Common myeloid progenitor, CD34-positive (primary cell): Measurements from ENCODE around the gene NDUFA3.

Experiments
- CTCF ChIA-PET: fragments of 350-600 bp; sonication (Branson Sonifier 250); formaldehyde crosslinking; loops from one replicate; lab custom pipeline; 2021; ENCODE audit warnings: antibody characterized with exemption; lab: Charles Lee
- POLR2A ChIA-PET: fragments of 350-600 bp; sonication (Branson Sonifier 250); formaldehyde crosslinking; loops from one replicate; lab custom pipeline; 2021; ENCODE audit warnings: antibody characterized with exemption; lab: Charles Lee
- DNase-seq, 3 donors: peaks; one replicate each; pipeline versions ENCODE4 v3.0.0 to v3.0.0-alpha.2; 2013
- H3K27ac ChIP-seq, 2 experiments: 1 replicate in 1 of 2; 2 replicates in 1 of 2; pipeline ENCODE4 v1.7.0; 2013; ENCODE audit warnings: inconsistent platforms in 2 of 2, low read length in 2 of 2, mild to moderate bottlenecking in 2 of 2, low read depth in 1 of 2, moderate library complexity in 1 of 2; ENCODE audit not compliant: severe bottlenecking in 2 of 2, insufficient read depth in 1 of 2, poor library complexity in 1 of 2
- H3K27me3 ChIP-seq, 5 experiments: replicated peaks in 2 of 5; 1 replicate in 3 of 5; 2 replicates in 2 of 5; pipeline versions ENCODE4 v1.6.1 to v1.7.0; 2013; ENCODE audit warnings: low read length in 4 of 5, mild to moderate bottlenecking in 2 of 5, moderate library complexity in 2 of 5, inconsistent platforms in 1 of 5; ENCODE audit not compliant: insufficient read depth in 5 of 5, control insufficient read depth in 4 of 5
- H3K36me3 ChIP-seq, 4 experiments: 1 replicate in 2 of 4; 2 replicates in 2 of 4; pipeline versions ENCODE4 v1.6.1 to v1.7.0; 2013; ENCODE audit warnings: low read length in 3 of 4, control low read depth in 1 of 4, mild to moderate bottlenecking in 1 of 4; ENCODE audit not compliant: control insufficient read depth in 4 of 4, insufficient read depth in 4 of 4
- H3K4me1 ChIP-seq, 4 experiments: 1 replicate in 3 of 4; 2 replicates in 1 of 4; pipeline versions ENCODE4 v1.6.1 to v1.7.1; 2013; ENCODE audit warnings: low read length in 3 of 4, mild to moderate bottlenecking in 3 of 4, control low read depth in 1 of 4, inconsistent platforms in 1 of 4, moderate library complexity in 1 of 4; ENCODE audit not compliant: control insufficient read depth in 4 of 4, insufficient read depth in 4 of 4; ENCODE audit errors: control extremely low read depth in 1 of 4
- H3K4me3 ChIP-seq, 7 experiments: 1 replicate in 4 of 7; 2 replicates in 3 of 7; pipeline versions ENCODE4 v1.5.1 to v1.7.0; 2013; ENCODE audit warnings: mild to moderate bottlenecking in 7 of 7, low read length in 6 of 7, moderate library complexity in 6 of 7, inconsistent platforms in 2 of 7, low read depth in 2 of 7, control low read depth in 1 of 7; ENCODE audit not compliant: insufficient read depth in 4 of 7, control insufficient read depth in 1 of 7; ENCODE audit errors: extremely low read depth in 1 of 7
- H3K9me3 ChIP-seq, 5 experiments: 1 replicate in 4 of 5; 2 replicates in 1 of 5; pipeline versions ENCODE4 v1.6.1 to v1.7.1; 2013; ENCODE audit warnings: low read length in 4 of 5, mild to moderate bottlenecking in 2 of 5, inconsistent platforms in 1 of 5, low read depth in 1 of 5, moderate library complexity in 1 of 5; ENCODE audit not compliant: control insufficient read depth in 4 of 5, insufficient read depth in 2 of 5; ENCODE audit errors: control extremely low read depth in 1 of 5
- WGBS: methylation state at CpG from one replicate; pipeline ENCODE4 v1.1.5; 2013; ENCODE audit not compliant: insufficient coverage; 5-methylcytosine and 5-hydroxymethylcytosine counted together

NDUFA3 gene

GRCh38 chr19:54137699-54138488 lies 35.2 kb downstream of the NDUFA3 start, which contains the start of gene CNOT3:
TSS of gene CNOT3 (plus strand) at chr19:54137762. CDS start at chr19:54142979, 5,217 bp downstream.
- peak within 1 kb of the TSS; percentile 64 to 84 (median 78) for H3K4me3 ChIP-seq
- ChIA-PET POLR2A (interaction anchor here (0.6 to 2.8 kb wide), 9 partner anchors 12 to 513 kb away, joined by 3 to 11 read pairs (median 3); partner anchors contain the start of genes LENG1, MBOAT7, PRPF31 and RPS9), CTCF (interaction anchor here (1.0 to 1.2 kb wide), 2 partner anchors 19 to 22 kb away, joined by 3 read pairs; partner anchors contain the start of gene LENG1)
- H3K27ac ChIP-seq: peak within 1 kb of the TSS; percentile 92 to 97
- peaks cover 0 to 3% (median 0%) of the 10 kb centered on the region in 5 experiments for H3K9me3 ChIP-seq
- H3K27me3 ChIP-seq: no peaks in the 10 kb centered on the region
- peak; percentile 20 to 49 (median 24) for DNase-seq
- WGBS: 0% methylated on average over 60 of the region's 103 CpGs
- peaks cover 6 to 40% (median 26%) of the 10 kb centered on the region in 4 experiments for H3K4me1 ChIP-seq
- H3K36me3 ChIP-seq: peaks cover 2 to 36% (median 12%) of the 10 kb centered on the region in 4 experiments

- ChIA-PET POLR2A (interaction anchor here (0.5 to 2.8 kb wide), 2 partner anchors 21 to 91 kb away, joined by 3 to 9 read pairs; partner anchors contain the start of gene LENG1), CTCF (interaction anchor here (1.0 to 1.2 kb wide), 2 partner anchors 19 to 21 kb away, joined by 3 read pairs; partner anchors contain the start of gene LENG1)
- peaks cover 6 to 44% (median 19%) of the 10 kb centered on the region in 4 experiments for H3K36me3 ChIP-seq
- peaks cover 6 to 40% (median 26%) of the 10 kb centered on the region in 4 experiments for H3K4me1 ChIP-seq
- peaks cover 0 to under 1% (median 0%) of the 10 kb centered on the region in 5 experiments for H3K9me3 ChIP-seq
- peak in 1 of 3 donors; percentile 16 for DNase-seq
- H3K27ac ChIP-seq: peak overlapping the region in 1 of 2 experiments; percentile 11
- no peaks in the 10 kb centered on the region for H3K27me3 ChIP-seq
- peak overlapping the region in 6 of 7 experiments; percentile 64 to 84 (median 78) for H3K4me3 ChIP-seq
- 44% methylated on average over 23 of the region's 31 CpGs for WGBS
These were observed 36.0 kb downstream of the NDUFA3 start for GRCh38 chr19:54138489-54139256.

- H3K4me3 ChIP-seq: no peak overlapping the region
- POLR2A ChIA-PET: interaction anchor here (1.0 kb wide), 1 partner anchor 14 kb away, joined by 3 read pairs; no protein-coding TSS in a partner anchor
- no peaks in the 10 kb centered on the region for H3K27me3 ChIP-seq
- peaks cover 3 to 32% (median 20%) of the 10 kb centered on the region in 4 experiments for H3K4me1 ChIP-seq
- peak overlapping the region; percentile 8 to 9 for H3K27ac ChIP-seq
- peaks cover 13 to 71% (median 45%) of the 10 kb centered on the region in 4 experiments for H3K36me3 ChIP-seq
- no peak for DNase-seq
- no peaks in the 10 kb centered on the region for H3K9me3 ChIP-seq
- CTCF ChIA-PET: no interaction called here
- no CpG with 5 or more reads among the region's 3 CpGs for WGBS
These were observed 38.7 kb downstream of the NDUFA3 start for GRCh38 chr19:54141356-54141755.

- peaks cover 0 to 28% (median 15%) of the 10 kb centered on the region in 4 experiments for H3K4me1 ChIP-seq
- no peaks in the 10 kb centered on the region for H3K9me3 ChIP-seq
- 88% methylated on average over 2 of the region's 7 CpGs for WGBS
- ChIA-PET POLR2A (interaction anchor here (1.0 kb wide), 1 partner anchor 13 kb away, joined by 3 read pairs; no protein-coding TSS in a partner anchor), CTCF (no interaction called here)
- no peak for DNase-seq
- no peak overlapping the region for H3K4me3 ChIP-seq
- H3K36me3 ChIP-seq: peaks cover 13 to 80% (median 54%) of the 10 kb centered on the region in 4 experiments
- no peak overlapping the region for H3K27ac ChIP-seq
- no peaks in the 10 kb centered on the region for H3K27me3 ChIP-seq
These were observed 39.6 kb downstream of the NDUFA3 start for GRCh38 chr19:54142166-54142780.

- DNase-seq: no peak
- 98% methylated on average over 26 of the region's 28 CpGs for WGBS
- no peak overlapping the region for H3K4me3 ChIP-seq
- CTCF ChIA-PET: interaction anchor here (1.9 kb wide), 1 partner anchor 10 kb away, joined by 5 read pairs; no protein-coding TSS in a partner anchor
- H3K4me1 ChIP-seq: peaks cover 0 to 3% (median 0%) of the 10 kb centered on the region in 4 experiments
- H3K36me3 ChIP-seq: peaks cover 11 to 96% (median 74%) of the 10 kb centered on the region in 4 experiments
- no peak overlapping the region for H3K27ac ChIP-seq
- no peaks in the 10 kb centered on the region for H3K27me3 ChIP-seq
- H3K9me3 ChIP-seq: no peaks in the 10 kb centered on the region
- POLR2A ChIA-PET: no interaction called here
These were observed 43.0 kb downstream of the NDUFA3 start for GRCh38 chr19:54145541-54146158.

GRCh38 chr19:54147676-54148075 lies 45.0 kb downstream of the NDUFA3 start:
- Histone ChIP-seq H3K4me3 (no peak overlapping the region), H3K4me1 (no peaks in the 10 kb centered on the region), H3K27ac (no peak overlapping the region), H3K9me3 (no peaks in the 10 kb centered on the region), H3K27me3 (no peaks in the 10 kb centered on the region), H3K36me3 (peaks cover 11 to 97% (median 81%) of the 10 kb centered on the region in 4 experiments)
- WGBS: 100% methylated on average over 1 of the region's 3 CpGs
- no peak for DNase-seq
- ChIA-PET CTCF (interaction anchor here (1.1 kb wide), 1 partner anchor 11 kb away, joined by 3 read pairs; no protein-coding TSS in a partner anchor), POLR2A (no interaction called here)
